Neutrophil (primary cell): Measurements from ENCODE around the gene ZNF335.
"Not testable (repeated sequence)": the region's sequence is repeated elsewhere in the genome, so short reads cannot be mapped to it uniquely, and the experiment has no call there.

Source experiments
- H3K27ac ChIP-seq: fragments of 200-600 bp; sonication (generic); 2 replicates; pipeline ENCODE4 v1.5.1; 2016; ENCODE audit warnings: mild to moderate bottlenecking, moderate library complexity
- H3K27me3 ChIP-seq: fragments of 200-600 bp; sonication (generic); 2 replicates; pipeline ENCODE4 v1.6.0; 2016; ENCODE audit warnings: mild to moderate bottlenecking
- H3K36me3 ChIP-seq: fragments of 200-600 bp; sonication (generic); 2 replicates; pipeline ENCODE4 v1.5.1; 2017
- H3K4me1 ChIP-seq, 2 experiments: fragments of 200-600 bp in 1 of 2; sonication (generic) in 1 of 2; 1 replicate in 1 of 2; 2 replicates in 1 of 2; pipeline versions ENCODE4 v1.5.1 to v1.6.1; 2013 to 2016; ENCODE audit warnings: low read depth in 1 of 2, low read length in 1 of 2, mild to moderate bottlenecking in 1 of 2, moderate library complexity in 1 of 2; ENCODE audit not compliant: control insufficient read depth in 1 of 2, insufficient read depth in 1 of 2
- H3K4me3 ChIP-seq, 2 experiments: fragments of 200-600 bp in 1 of 2; sonication (generic) in 1 of 2; 1 replicate in 1 of 2; 2 replicates in 1 of 2; pipeline ENCODE4 v1.5.1; 2013 to 2016; ENCODE audit warnings: low read depth in 1 of 2, low read length in 1 of 2, mild to moderate bottlenecking in 1 of 2, moderate library complexity in 1 of 2
- H3K9me3 ChIP-seq: fragments of 200-600 bp; sonication (generic); 2 replicates; pipeline ENCODE4 v1.5.1; 2016
- CTCF ChIP-seq: fragments of 200-600 bp; sonication (generic); IDR thresholded peaks from 2 replicates; pipeline ENCODE4 v1.5.1; 2016; ENCODE audit warnings: antibody characterized with exemption

Gene ZNF335

GRCh38 chr20:45902199-45902701 lies 69.8 kb downstream of the ZNF335 start:
- Histone ChIP-seq H3K9me3 (no peaks in the 10 kb centered on the region), H3K4me1 (peaks cover 0 to 8% of the 10 kb centered on the region in 2 experiments), H3K27me3 (no peaks in the 10 kb centered on the region), H3K4me3 (no peak overlapping the region), H3K27ac (no peak overlapping the region), H3K36me3 (peaks cover 29% of the 10 kb centered on the region)
- TF ChIP-seq CTCF, result no peak

- not testable (repeated sequence) for H3K9me3 ChIP-seq, H3K4me1 ChIP-seq, H3K4me3 ChIP-seq, H3K27me3 ChIP-seq, H3K27ac ChIP-seq
- H3K36me3 ChIP-seq, result peaks cover 38% of the 10 kb centered on the region
These were observed 70.7 kb downstream of the ZNF335 start for GRCh38 chr20:45901332-45901731.

GRCh38 chr20:45899046-45899835 lies 72.8 kb downstream of the ZNF335 start:
- Histone ChIP-seq H3K4me1 (peaks cover 4 to 6% of the 10 kb centered on the region in 2 experiments), H3K4me3 (no peak overlapping the region), H3K27me3 (no peaks in the 10 kb centered on the region), H3K36me3 (peaks cover 56% of the 10 kb centered on the region), H3K27ac (no peak overlapping the region), H3K9me3 (no peaks in the 10 kb centered on the region)
- TF ChIP-seq CTCF, result no peak
